H9 (cell line): ENCODE results near the gene BORCS8. TPM values are rescaled to one million over a fixed set of nuclear protein-coding genes. Genes with fewer than 3 reads are reported as not detected.

ENCODE experiments used
- DNase-seq: peaks from one replicate; pipeline ENCODE4 v3.0.0-alpha.2; 2017
- H2AFZ ChIP-seq: one replicate; pipeline ENCODE4 v1.6.1; 2013; ENCODE audit warnings: mild to moderate bottlenecking, low read length, control low read depth, moderate library complexity
- H2AK5ac ChIP-seq: 2 replicates; pipeline ENCODE4 v1.6.1; 2013; ENCODE audit warnings: low read length, control low read depth, mixed read lengths; ENCODE audit not compliant: insufficient read length
- H2BK120ac ChIP-seq: one replicate; pipeline ENCODE4 v1.6.1; 2013; ENCODE audit warnings: low read depth, mild to moderate bottlenecking, low read length, control low read depth, inconsistent platforms; ENCODE audit not compliant: poor library complexity, severe bottlenecking
- H2BK12ac ChIP-seq: 2 replicates; pipeline ENCODE4 v1.6.1; 2013; ENCODE audit warnings: low read length, control low read depth, mixed read lengths, low read depth; ENCODE audit not compliant: insufficient read length
- H2BK15ac ChIP-seq: 2 replicates; pipeline ENCODE4 v1.6.1; 2013; ENCODE audit warnings: low read depth, low read length, control low read depth
- H2BK20ac ChIP-seq: one replicate; pipeline ENCODE4 v1.6.1; 2013; ENCODE audit warnings: low read depth, mild to moderate bottlenecking, low read length, control low read depth, inconsistent platforms; ENCODE audit not compliant: poor library complexity, severe bottlenecking
- H2BK5ac ChIP-seq: 2 replicates; pipeline ENCODE4 v1.6.1; 2013; ENCODE audit warnings: low read length, control low read depth, mixed read lengths; ENCODE audit not compliant: insufficient read length
- H3K14ac ChIP-seq: 2 replicates; pipeline ENCODE4 v1.6.1; 2013; ENCODE audit warnings: low read length, control low read depth; ENCODE audit not compliant: insufficient read depth
- H3K18ac ChIP-seq: 2 replicates; pipeline ENCODE4 v1.6.1; 2013; ENCODE audit warnings: low read depth, mild to moderate bottlenecking, mixed read lengths, low read length, control low read depth; ENCODE audit not compliant: insufficient read length
- H3K23ac ChIP-seq: 2 replicates; pipeline ENCODE4 v1.6.1; 2013; ENCODE audit warnings: low read length, control low read depth, mixed read lengths, low read depth; ENCODE audit not compliant: insufficient read length
- H3K23me2 ChIP-seq: 2 replicates; pipeline ENCODE4 v1.6.1; 2013; ENCODE audit warnings: low read depth, mild to moderate bottlenecking, mixed read lengths, low read length, control low read depth; ENCODE audit not compliant: insufficient read length, poor library complexity, severe bottlenecking
- H3K27ac ChIP-seq: 2 replicates; pipeline ENCODE4 v1.5.1; 2013; ENCODE audit warnings: low read length, control low read depth, mixed read lengths, low read depth; ENCODE audit not compliant: insufficient read length
- H3K27me3 ChIP-seq: 2 replicates; pipeline ENCODE4 v1.6.1; 2013; ENCODE audit warnings: low read length, control low read depth, inconsistent platforms; ENCODE audit not compliant: insufficient read depth
- H3K4ac ChIP-seq: 2 replicates; pipeline ENCODE4 v1.6.1; 2013; ENCODE audit warnings: low read depth, mild to moderate bottlenecking, control low read depth, inconsistent platforms, low read length, moderate library complexity
- H3K4me1 ChIP-seq: 2 replicates; pipeline ENCODE4 v1.6.1; 2013; ENCODE audit warnings: low read length, control low read depth, inconsistent platforms; ENCODE audit not compliant: insufficient read depth
- H3K4me2 ChIP-seq: 2 replicates; pipeline ENCODE4 v1.6.1; 2013; ENCODE audit warnings: low read length, control low read depth, mixed read lengths; ENCODE audit not compliant: insufficient read length, insufficient read depth
- H3K56ac ChIP-seq: 2 replicates; pipeline ENCODE4 v1.6.1; 2013; ENCODE audit warnings: low read depth, mild to moderate bottlenecking, mixed read lengths, low read length, control low read depth; ENCODE audit not compliant: insufficient read length
- H3K79me1 ChIP-seq: 2 replicates; pipeline ENCODE4 v1.6.1; 2013; ENCODE audit warnings: low read depth, mild to moderate bottlenecking, moderate library complexity, low read length, control low read depth, inconsistent platforms; ENCODE audit not compliant: insufficient read depth, poor library complexity, severe bottlenecking
- H3K79me2 ChIP-seq: 2 replicates; pipeline ENCODE4 v1.6.1; 2013; ENCODE audit warnings: low read length, control low read depth, inconsistent platforms; ENCODE audit not compliant: insufficient read depth
- H3K9ac ChIP-seq: 2 replicates; pipeline ENCODE4 v1.6.1; 2013; ENCODE audit warnings: low read length, control low read depth, mixed read lengths; ENCODE audit not compliant: insufficient read length; ENCODE audit errors: extremely low read depth
- H3K9me3 ChIP-seq: one replicate; pipeline ENCODE4 v1.6.1; 2013; ENCODE audit warnings: low read depth, low read length, inconsistent platforms; ENCODE audit not compliant: control insufficient read depth
- H3T11ph ChIP-seq: one replicate; pipeline ENCODE4 v1.6.1; 2013; ENCODE audit warnings: mild to moderate bottlenecking, low read length, control low read depth, inconsistent platforms
- H4K20me1 ChIP-seq: one replicate; pipeline ENCODE4 v1.6.1; 2013; ENCODE audit not compliant: control insufficient read depth, insufficient read length, insufficient read depth
- H4K5ac ChIP-seq: 2 replicates; pipeline ENCODE4 v1.6.1; 2013; ENCODE audit warnings: low read depth, mild to moderate bottlenecking, mixed read lengths, low read length, control low read depth; ENCODE audit not compliant: insufficient read length
- H4K8ac ChIP-seq: replicated peaks from 2 replicates; pipeline ENCODE4 v1.6.1; 2013; ENCODE audit warnings: low read length, control low read depth, mixed read lengths, low read depth; ENCODE audit not compliant: insufficient read length
- H4K91ac ChIP-seq: 2 replicates; pipeline ENCODE4 v1.6.1; 2013; ENCODE audit warnings: low read depth, mild to moderate bottlenecking, moderate library complexity, mixed read lengths, low read length, control low read depth; ENCODE audit not compliant: insufficient read length
- H3K27ac Mint-ChIP-seq, 3 experiments: 2 replicates in 2 of 3; 3 replicates in 1 of 3; pipeline ENCODE4 v1.8.0; 2020 to 2021; ENCODE audit warnings: mixed read lengths in 3 of 3, mild to moderate bottlenecking in 1 of 3, moderate library complexity in 1 of 3
- H3K27me3 Mint-ChIP-seq: 2 replicates; pipeline ENCODE4 v1.8.0; 2021; ENCODE audit warnings: low read depth, mild to moderate bottlenecking, moderate library complexity, mixed read lengths
- H3K36me3 Mint-ChIP-seq, 3 experiments: 2 replicates in 2 of 3; 3 replicates in 1 of 3; pipeline ENCODE4 v1.8.0; 2020 to 2021; ENCODE audit warnings: low read depth in 3 of 3, mixed read lengths in 3 of 3; ENCODE audit not compliant: insufficient read depth in 1 of 3
- H3K4me1 Mint-ChIP-seq, 2 experiments: 2 replicates each; pipeline ENCODE4 v1.8.0; 2020; ENCODE audit warnings: mixed read lengths in 2 of 2
- H3K4me3 Mint-ChIP-seq, 2 experiments: 2 replicates in 1 of 2; 3 replicates in 1 of 2; pipeline ENCODE4 v1.8.0; 2020 to 2021; ENCODE audit warnings: mild to moderate bottlenecking in 2 of 2, mixed read lengths in 2 of 2, moderate library complexity in 1 of 2
- H3K9me3 Mint-ChIP-seq, 2 experiments: 2 replicates in 1 of 2; 3 replicates in 1 of 2; pipeline ENCODE4 v1.8.0; 2020; ENCODE audit warnings: mild to moderate bottlenecking in 2 of 2, mixed read lengths in 2 of 2, moderate library complexity in 1 of 2
- CTCF ChIP-seq: fragments of 200-600 bp; sonication (generic); conservative IDR thresholded peaks from 3 replicates; pipeline ENCODE4 v1.8.0; 2021; ENCODE audit warnings: antibody characterized with exemption, mild to moderate bottlenecking
- WGBS: extraction: QIAGEN DNeasy Blood & Tissue Kit; methylation state at CpG from one replicate; pipeline ENCODE4 v1.1.7; 2013; ENCODE audit warnings: missing lambda C conversion rate, low lambda C conversion rate, mixed read lengths; ENCODE audit not compliant: insufficient read length; ENCODE audit errors: extremely low coverage; 5-methylcytosine and 5-hydroxymethylcytosine counted together
- total RNA-seq: library from RNA; stranded (reverse); gene quantifications from 2 replicates; pipeline ENCODE4 v1.2.1, GENCODE V29; 2021

BORCS8 gene
- total RNA-seq, 1 experiment from 2014 or later: 20.4 TPM

GRCh38 chr19:19206938-19207337, 15.0 kb upstream of the BORCS8 start:
- H2BK12ac ChIP-seq: no peak overlapping the region
- no peak overlapping the region for H2BK5ac ChIP-seq
- no peak overlapping the region for H3K9ac ChIP-seq
- no peak overlapping the region for H2BK15ac ChIP-seq
- peaks cover 90% of the 10 kb centered on the region for H3K27me3 Mint-ChIP-seq
- H4K20me1 ChIP-seq: no peaks in the 10 kb centered on the region
- no peaks in the 10 kb centered on the region for H3K4me1 ChIP-seq
- no peak overlapping the region for H3K4me2 ChIP-seq
- no peak for TF ChIP-seq CTCF
- H3K4ac ChIP-seq: no peak overlapping the region
- no peak overlapping the region for H3K56ac ChIP-seq
- H3K27ac ChIP-seq: no peak overlapping the region
- WGBS: no CpG with 5 or more reads among the region's 5 CpGs
- H4K5ac ChIP-seq: no peak overlapping the region
- H3K14ac ChIP-seq: no peak overlapping the region
- no peaks in the 10 kb centered on the region for H3K9me3 ChIP-seq
- H2AFZ ChIP-seq: no peak overlapping the region
- H3K9me3 Mint-ChIP-seq: peaks cover 0 to 9% of the 10 kb centered on the region in 2 experiments; a peak in 3 of 5 replicates
- H4K8ac ChIP-seq: no peak overlapping the region
- H3K18ac ChIP-seq: no peak overlapping the region
- H3K79me2 ChIP-seq: no peaks in the 10 kb centered on the region
- no peak overlapping the region for H2BK20ac ChIP-seq
- no peak overlapping the region; a peak in 1 of 7 replicates for H3K27ac Mint-ChIP-seq
- H3K79me1 ChIP-seq: no peaks in the 10 kb centered on the region
- no peak overlapping the region for H2BK120ac ChIP-seq
- H3K23me2 ChIP-seq: peaks cover 11% of the 10 kb centered on the region
- no peak overlapping the region for H3T11ph ChIP-seq
- H3K27me3 ChIP-seq: peaks cover 31% of the 10 kb centered on the region; the same call in 1 of the 2 replicates
- no peak overlapping the region for H4K91ac ChIP-seq
- H3K23ac ChIP-seq: no peak overlapping the region
- H3K4me1 Mint-ChIP-seq: peaks cover 14 to 29% of the 10 kb centered on the region in 2 experiments
- H3K4me3 Mint-ChIP-seq: no peak overlapping the region
- peaks cover 0 to 8% (median 4%) of the 10 kb centered on the region in 3 experiments; a peak in 6 of 7 replicates for H3K36me3 Mint-ChIP-seq
- no peak for DNase-seq
- no peak overlapping the region for H2AK5ac ChIP-seq
